ENCODE measurements around the gene KRT73.

The KRT73 gene

GRCh38 chr12:52581066-52581465, 37.3 kb downstream of the KRT73 start:
- DNase-seq (ENCODE audit: low read depth) = no peak
- TF ChIP-seq CTCF (IDR thresholded peaks at IDR 0.05; ENCODE audit: control insufficient read depth, insufficient read depth, low read depth, low read length, missing control alignments) = no peak
- H3K4me3 ChIP-seq (ENCODE audit: control insufficient read depth, low read depth, low read length) = no peak overlapping the region

- TF ChIP-seq CTCF (IDR thresholded peaks at IDR 0.05; ENCODE audit: control insufficient read depth, insufficient read depth, low read depth, low read length, missing control alignments) = no peak
- no peak for DNase-seq (ENCODE audit: low read depth)
- H3K4me3 ChIP-seq (ENCODE audit: control insufficient read depth, low read depth, low read length) = no peak overlapping the region
Measured at GRCh38 chr12:52580496-52580895, 37.9 kb downstream of the KRT73 start.

- TF ChIP-seq CTCF (IDR thresholded peaks at IDR 0.05; ENCODE audit: control insufficient read depth, insufficient read depth, low read depth, low read length, missing control alignments) = no peak
- no peak overlapping the region for H3K4me3 ChIP-seq (ENCODE audit: control insufficient read depth, low read depth, low read length)
- DNase-seq (ENCODE audit: low read depth) = no peak
Measured at GRCh38 chr12:52579468-52580465, 38.6 kb downstream of the KRT73 start.

- no peak overlapping the region for H3K4me3 ChIP-seq (ENCODE audit: control insufficient read depth, low read depth, low read length)
- no peak for DNase-seq (ENCODE audit: low read depth)
- no peak for TF ChIP-seq CTCF (IDR thresholded peaks at IDR 0.05; ENCODE audit: control insufficient read depth, insufficient read depth, low read depth, low read length, missing control alignments)
Measured at GRCh38 chr12:52578469-52578868, 39.9 kb downstream of the KRT73 start.

GRCh38 chr12:52577316-52577715, 41.0 kb downstream of the KRT73 start:
- H3K4me3 ChIP-seq (ENCODE audit: control insufficient read depth, low read depth, low read length) = no peak overlapping the region
- no peak for TF ChIP-seq CTCF (IDR thresholded peaks at IDR 0.05; ENCODE audit: control insufficient read depth, insufficient read depth, low read depth, low read length, missing control alignments)
- no peak for DNase-seq (ENCODE audit: low read depth)

GRCh38 chr12:52575948-52576347, 42.4 kb downstream of the KRT73 start:
- DNase-seq (ENCODE audit: low read depth) = no peak
- no peak for TF ChIP-seq CTCF (IDR thresholded peaks at IDR 0.05; ENCODE audit: control insufficient read depth, insufficient read depth, low read depth, low read length, missing control alignments)
- H3K4me3 ChIP-seq (ENCODE audit: control insufficient read depth, low read depth, low read length) = no peak overlapping the region

Data from AG09309 (cell line).